Measurements from ENCODE around the gene CDKAL1.
"Not testable (repeated sequence)": the region's sequence is repeated elsewhere in the genome, so short reads cannot be mapped to it uniquely, and the experiment has no call there.

- TF ChIP-seq, protein P1, sequence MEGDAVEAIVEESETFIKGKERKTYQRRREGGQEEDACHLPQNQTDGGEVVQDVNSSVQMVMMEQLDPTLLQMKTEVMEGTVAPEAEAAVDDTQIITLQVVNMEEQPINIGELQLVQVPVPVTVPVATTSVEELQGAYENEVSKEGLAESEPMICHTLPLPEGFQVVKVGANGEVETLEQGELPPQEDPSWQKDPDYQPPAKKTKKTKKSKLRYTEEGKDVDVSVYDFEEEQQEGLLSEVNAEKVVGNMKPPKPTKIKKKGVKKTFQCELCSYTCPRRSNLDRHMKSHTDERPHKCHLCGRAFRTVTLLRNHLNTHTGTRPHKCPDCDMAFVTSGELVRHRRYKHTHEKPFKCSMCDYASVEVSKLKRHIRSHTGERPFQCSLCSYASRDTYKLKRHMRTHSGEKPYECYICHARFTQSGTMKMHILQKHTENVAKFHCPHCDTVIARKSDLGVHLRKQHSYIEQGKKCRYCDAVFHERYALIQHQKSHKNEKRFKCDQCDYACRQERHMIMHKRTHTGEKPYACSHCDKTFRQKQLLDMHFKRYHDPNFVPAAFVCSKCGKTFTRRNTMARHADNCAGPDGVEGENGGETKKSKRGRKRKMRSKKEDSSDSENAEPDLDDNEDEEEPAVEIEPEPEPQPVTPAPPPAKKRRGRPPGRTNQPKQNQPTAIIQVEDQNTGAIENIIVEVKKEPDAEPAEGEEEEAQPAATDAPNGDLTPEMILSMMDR (IDR thresholded peaks at IDR 0.05), result not testable (repeated sequence)
- TF ChIP-seq POLR2A (IDR thresholded peaks at IDR 0.05), result not testable (repeated sequence)
These were observed 75.7 kb downstream of the CDKAL1 start for GRCh38 chr6:20609924-20610323.

Measured in tibial nerve (tissue), 3 donors.